ENCODE data around the gene SLC6A6. TPM values are rescaled to one million over a fixed set of nuclear protein-coding genes. Genes with fewer than 3 reads are reported as not detected.
A peak's percentile ranks its signal among the peaks of the same experiment; 100 is the strongest.

The SLC6A6 gene
- total RNA-seq, result 100 to 1,000 TPM in 6 of 7 donors, 10 to 100 TPM in 1; 75.4 to 150 (median 128) TPM
- 10 to 100 TPM in 1 of 3 donors, 1 to 10 TPM in 2; 3.4 to 14.2 (median 3.9) TPM for polyA plus RNA-seq
- long read RNA-seq, donor 1, full-length matches to known transcripts, result 1 of 1 reads
- long read RNA-seq, donor 1, partial matches to known transcripts, result 0 of 1 reads
- long read RNA-seq, donor 1, other reads (novel, unspliced or antisense), result 0 of 1 reads
- long read RNA-seq, donor 2, full-length matches to known transcripts, result 2 of 2 reads
- long read RNA-seq, donor 2, partial matches to known transcripts, result 0 of 2 reads
- long read RNA-seq, donor 2, other reads (novel, unspliced or antisense), result 0 of 2 reads

DNA sequence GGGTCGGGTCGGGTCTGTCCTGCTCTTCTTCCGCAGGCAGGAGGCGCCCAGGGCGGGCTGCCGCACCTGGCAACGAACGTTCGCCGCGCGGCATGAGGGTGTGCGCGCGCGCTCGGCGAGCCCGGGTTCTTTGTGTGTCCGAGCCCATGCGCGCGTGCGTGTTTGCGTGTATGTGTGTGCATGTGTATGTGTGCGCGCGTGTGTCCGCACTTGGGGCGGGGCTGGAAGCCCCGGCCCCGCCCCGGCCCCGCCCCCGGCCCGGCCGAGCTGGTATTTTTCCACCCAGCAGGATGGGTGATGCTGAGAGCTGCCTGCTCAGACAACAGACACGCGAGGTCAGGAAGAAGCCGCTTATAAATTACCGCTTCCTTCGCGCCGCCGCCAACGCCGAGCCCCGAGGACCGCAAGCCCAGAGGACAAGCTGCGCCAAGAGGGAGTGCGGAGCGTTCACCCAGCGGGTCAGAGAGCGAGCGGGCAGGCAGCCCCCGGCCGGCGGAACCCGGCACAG lies at the start of gene SLC6A6:
SLC6A6 (plus strand) TSS at position 303 of the 508 bp plus-strand sequence. CDS start 41,029 bp downstream, outside the sequence.
- TF ChIP-seq, protein P1, sequence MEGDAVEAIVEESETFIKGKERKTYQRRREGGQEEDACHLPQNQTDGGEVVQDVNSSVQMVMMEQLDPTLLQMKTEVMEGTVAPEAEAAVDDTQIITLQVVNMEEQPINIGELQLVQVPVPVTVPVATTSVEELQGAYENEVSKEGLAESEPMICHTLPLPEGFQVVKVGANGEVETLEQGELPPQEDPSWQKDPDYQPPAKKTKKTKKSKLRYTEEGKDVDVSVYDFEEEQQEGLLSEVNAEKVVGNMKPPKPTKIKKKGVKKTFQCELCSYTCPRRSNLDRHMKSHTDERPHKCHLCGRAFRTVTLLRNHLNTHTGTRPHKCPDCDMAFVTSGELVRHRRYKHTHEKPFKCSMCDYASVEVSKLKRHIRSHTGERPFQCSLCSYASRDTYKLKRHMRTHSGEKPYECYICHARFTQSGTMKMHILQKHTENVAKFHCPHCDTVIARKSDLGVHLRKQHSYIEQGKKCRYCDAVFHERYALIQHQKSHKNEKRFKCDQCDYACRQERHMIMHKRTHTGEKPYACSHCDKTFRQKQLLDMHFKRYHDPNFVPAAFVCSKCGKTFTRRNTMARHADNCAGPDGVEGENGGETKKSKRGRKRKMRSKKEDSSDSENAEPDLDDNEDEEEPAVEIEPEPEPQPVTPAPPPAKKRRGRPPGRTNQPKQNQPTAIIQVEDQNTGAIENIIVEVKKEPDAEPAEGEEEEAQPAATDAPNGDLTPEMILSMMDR (IDR thresholded peaks at IDR 0.05 in 8 of 11, conservative IDR thresholded peaks at IDR 0.05 in 3 of 11), result peak in 10 of 11 experiments; percentile 27 to 77 (median 70)
- peak; percentile 88 to 95 (median 90) for TF ChIP-seq POLR2AphosphoS5 (IDR thresholded peaks at IDR 0.05)
- peak in 2 of 3 donors; percentile 21 to 89 for TF ChIP-seq POLR2A (IDR thresholded peaks at IDR 0.05)
- peak; percentile 99 for DNase-seq
- no peaks in the 10 kb centered on the region for H3K27me3 ChIP-seq (replicated peaks in 1 of 7)
- no peaks in the 10 kb centered on the region for H3K9me3 ChIP-seq
- H3K4me1 ChIP-seq, result peaks cover 30 to 90% (median 63%) of the 10 kb centered on the region in 6 donors
- 0 to 1% (median 1%) methylated on average over 23 to 59 of the region's 59 CpGs for WGBS, 5 donors
- intact Hi-C loops (cut with DNase I; ENCODE audit: low total_unique reads), result loop anchor here (10.0 kb wide), 1 partner anchor 52 kb away; no protein-coding TSS in a partner anchor
- peak within 1 kb of the TSS; percentile 72 to 92 (median 84) for H3K4me3 ChIP-seq
- peak within 1 kb of the TSS; percentile 93 to 100 (median 98) for H3K27ac ChIP-seq
- peaks cover 0 to 13% (median 0%) of the 10 kb centered on the region in 6 donors for H3K36me3 ChIP-seq

DNA sequence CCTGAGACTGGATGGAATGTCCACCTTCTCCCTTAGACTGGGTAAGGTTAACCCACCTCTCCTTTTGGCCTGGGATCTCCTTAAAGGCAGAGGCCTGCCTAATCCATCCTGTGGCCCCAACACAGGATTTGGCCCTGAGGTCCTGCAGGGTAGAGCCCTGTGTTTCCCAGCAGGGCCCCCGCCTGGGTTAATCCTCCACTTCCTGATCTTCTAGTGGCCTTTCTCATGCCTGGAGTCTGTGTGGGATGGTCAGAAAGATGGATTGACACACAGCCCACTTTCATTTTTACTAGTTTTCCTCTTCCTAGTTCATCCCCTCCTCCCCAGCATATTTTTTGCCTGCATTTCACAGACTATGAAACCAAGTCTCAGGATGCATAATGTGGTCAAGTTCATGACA lies 48.9 kb upstream of the SLC6A6 start:
- no peak for DNase-seq
- 54 to 77% (median 63%) methylated on average over 1 of the region's 1 CpG for WGBS, 5 donors

DNA sequence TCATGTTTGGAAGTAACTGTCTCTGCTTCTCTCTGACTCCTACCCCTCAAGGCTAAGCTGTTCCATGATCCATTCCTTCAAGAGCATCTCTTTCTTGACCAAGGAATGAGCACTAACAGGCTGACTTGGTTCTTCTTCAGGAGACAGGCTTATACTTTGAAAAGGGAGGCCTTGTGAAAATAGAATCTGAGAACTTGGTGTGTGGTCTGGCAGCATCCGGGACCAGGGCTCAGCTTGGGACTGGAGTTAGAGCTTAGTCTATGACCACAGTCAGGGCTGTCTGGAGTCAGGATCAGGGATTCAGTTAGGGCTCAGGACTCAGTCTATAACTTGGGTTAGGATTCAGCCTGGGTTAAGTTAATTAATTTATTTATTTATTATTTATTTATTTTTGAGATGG lies 44.9 kb upstream of the SLC6A6 start:
- no peaks in the 10 kb centered on the region for H3K4me1 ChIP-seq
- no peak for TF ChIP-seq POLR2AphosphoS5 (IDR thresholded peaks at IDR 0.05)
- TF ChIP-seq, protein P1 (IDR thresholded peaks at IDR 0.05 in 8 of 11, conservative IDR thresholded peaks at IDR 0.05 in 3 of 11), result no peak
- no peak for TF ChIP-seq POLR2A (IDR thresholded peaks at IDR 0.05)
- no peak overlapping the region for H3K27ac ChIP-seq
- no peaks in the 10 kb centered on the region for H3K27me3 ChIP-seq (replicated peaks in 1 of 7)
- no peak for DNase-seq
- intact Hi-C loops (cut with DNase I; ENCODE audit: low total_unique reads), result no loop called here
- no peak overlapping the region for H3K4me3 ChIP-seq
- H3K9me3 ChIP-seq, result no peaks in the 10 kb centered on the region
- H3K36me3 ChIP-seq, result no peaks in the 10 kb centered on the region
- 79 to 100% (median 91%) methylated on average over 1 of the region's 1 CpG for WGBS, 5 donors

More for the DNA sequence above, 48.9 kb upstream of the SLC6A6 start:
- Histone ChIP-seq H3K36me3 (no peaks in the 10 kb centered on the region), H3K27me3 (replicated peaks in 1 of 7) (no peaks in the 10 kb centered on the region), H3K27ac (no peak overlapping the region), H3K4me1 (no peaks in the 10 kb centered on the region), H3K9me3 (no peaks in the 10 kb centered on the region), H3K4me3 (no peak overlapping the region)
- intact Hi-C loops (cut with DNase I; ENCODE audit: low total_unique reads), result no loop called here
- TF ChIP-seq POLR2A (IDR thresholded peaks at IDR 0.05) (no peak), POLR2AphosphoS5 (IDR thresholded peaks at IDR 0.05) (no peak)
- TF ChIP-seq, protein P1 (IDR thresholded peaks at IDR 0.05 in 8 of 11, conservative IDR thresholded peaks at IDR 0.05 in 3 of 11), result no peak

Data from spleen (tissue), 13 donors.